OCI-M1 (cell line): ENCODE measurements around the gene RBM20.
A peak's percentile ranks its signal among the peaks of the same experiment; 100 is the strongest.

Experiments used
- DNase-seq: peaks from one replicate; lab custom pipeline; 2025; lab: John Stamatoyannopoulos, UW

RBM20 gene

DNA sequence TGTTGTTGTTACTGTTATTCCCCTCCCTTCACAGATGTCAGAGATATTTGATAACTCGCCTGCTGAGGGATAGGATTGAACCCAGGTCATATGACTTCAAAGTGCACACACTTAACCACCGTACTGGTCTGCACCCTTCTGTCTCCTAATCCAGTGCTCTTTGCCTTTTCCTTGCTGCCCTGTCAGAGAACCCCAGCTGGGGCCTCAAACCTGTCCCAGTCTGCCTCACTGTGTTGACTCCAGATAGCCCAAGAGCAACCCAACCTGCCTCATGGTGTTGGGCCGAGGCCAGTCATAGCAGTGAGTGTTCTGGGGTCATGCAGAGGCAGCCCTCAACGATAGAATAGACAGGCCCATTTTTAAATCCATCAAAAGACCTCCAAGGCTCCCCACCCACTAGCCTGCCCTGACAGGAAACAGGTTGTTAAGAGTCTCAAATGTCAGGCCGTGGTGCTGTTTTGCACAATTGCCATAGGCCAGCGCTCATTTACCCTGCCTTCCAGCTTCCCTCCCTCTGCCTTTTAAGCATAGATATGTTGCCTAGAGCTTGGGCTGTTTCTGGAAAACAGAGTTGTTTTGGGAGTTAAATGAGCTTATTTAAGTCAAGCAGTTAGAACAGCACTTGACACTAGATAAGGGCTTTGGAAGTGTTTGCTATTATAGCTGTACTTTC lies 190.6 kb downstream of the RBM20 start:
- DNase-seq = no peak

GRCh38 chr10:110835841-110836240 lies 191.7 kb downstream of the RBM20 start:
- DNase-seq = no peak

- no peak for DNase-seq
These were observed 192.6 kb downstream of the RBM20 start for GRCh38 chr10:110836706-110837105.

DNA sequence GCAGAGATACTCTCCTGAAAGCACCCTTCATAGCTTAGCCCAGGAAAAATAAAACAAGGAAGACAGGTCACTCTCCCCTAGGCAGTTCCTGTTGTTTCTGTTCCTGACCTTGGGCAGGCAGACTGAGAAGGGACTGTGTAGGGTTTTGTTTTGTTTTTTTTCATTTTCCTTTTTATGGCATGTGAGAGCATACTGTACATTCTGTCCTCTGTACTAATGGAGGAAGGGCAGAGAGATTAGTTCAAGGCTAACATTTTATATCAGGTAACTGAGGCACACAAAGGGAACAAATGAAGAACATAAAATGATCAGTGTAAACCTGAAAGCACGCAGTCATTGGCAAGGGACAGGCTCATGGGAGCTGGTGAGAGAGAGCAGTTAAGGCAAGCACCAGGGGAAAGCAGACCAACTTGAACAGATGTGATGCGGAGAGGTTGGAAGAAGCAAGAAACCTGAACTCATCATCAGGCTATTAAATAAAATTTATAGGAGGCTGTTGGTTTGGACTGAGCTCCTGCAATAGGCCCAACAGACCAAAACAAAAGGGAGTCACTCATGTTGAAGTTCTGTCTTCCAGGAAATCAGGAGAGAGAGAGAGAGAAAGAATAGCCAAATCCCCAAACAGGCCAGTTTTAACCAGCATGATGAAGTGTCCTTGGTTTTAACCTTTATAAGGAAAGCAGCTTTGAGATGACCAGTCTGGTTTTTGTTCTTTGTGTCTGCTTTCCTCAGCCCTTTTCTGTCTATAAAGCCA lies 193.5 kb downstream of the RBM20 start:
- no peak for DNase-seq

- no peak for DNase-seq
These were observed 196.2 kb downstream of the RBM20 start for GRCh38 chr10:110840225-110840922.

GRCh38 chr10:110840923-110841428 lies 196.8 kb downstream of the RBM20 start:
- no peak for DNase-seq

- DNase-seq = no peak
These were observed 197.7 kb downstream of the RBM20 start for GRCh38 chr10:110841767-110842267.

- no peak for DNase-seq
These were observed 198.3 kb downstream of the RBM20 start for GRCh38 chr10:110842326-110842904.

DNA sequence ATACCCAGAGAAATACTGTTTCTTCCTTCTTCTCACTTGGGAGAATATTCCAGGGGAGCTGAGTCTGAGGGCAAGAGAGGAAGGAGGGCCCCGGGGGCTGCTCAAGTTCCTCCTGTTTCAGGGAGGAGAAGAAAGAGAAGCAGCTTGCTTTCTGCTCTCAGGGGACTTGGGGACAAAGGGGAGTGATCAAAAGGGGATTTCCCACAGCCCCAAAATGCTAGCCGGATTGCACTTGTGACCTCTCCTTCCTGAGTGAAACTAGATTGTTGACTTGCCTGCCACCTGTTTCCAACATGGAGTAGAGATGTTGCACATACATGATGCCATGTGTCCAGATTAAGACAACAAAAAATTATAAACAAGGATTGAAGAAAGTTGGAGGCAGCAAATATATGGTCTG lies 198.9 kb downstream of the RBM20 start:
- DNase-seq = no peak

DNA sequence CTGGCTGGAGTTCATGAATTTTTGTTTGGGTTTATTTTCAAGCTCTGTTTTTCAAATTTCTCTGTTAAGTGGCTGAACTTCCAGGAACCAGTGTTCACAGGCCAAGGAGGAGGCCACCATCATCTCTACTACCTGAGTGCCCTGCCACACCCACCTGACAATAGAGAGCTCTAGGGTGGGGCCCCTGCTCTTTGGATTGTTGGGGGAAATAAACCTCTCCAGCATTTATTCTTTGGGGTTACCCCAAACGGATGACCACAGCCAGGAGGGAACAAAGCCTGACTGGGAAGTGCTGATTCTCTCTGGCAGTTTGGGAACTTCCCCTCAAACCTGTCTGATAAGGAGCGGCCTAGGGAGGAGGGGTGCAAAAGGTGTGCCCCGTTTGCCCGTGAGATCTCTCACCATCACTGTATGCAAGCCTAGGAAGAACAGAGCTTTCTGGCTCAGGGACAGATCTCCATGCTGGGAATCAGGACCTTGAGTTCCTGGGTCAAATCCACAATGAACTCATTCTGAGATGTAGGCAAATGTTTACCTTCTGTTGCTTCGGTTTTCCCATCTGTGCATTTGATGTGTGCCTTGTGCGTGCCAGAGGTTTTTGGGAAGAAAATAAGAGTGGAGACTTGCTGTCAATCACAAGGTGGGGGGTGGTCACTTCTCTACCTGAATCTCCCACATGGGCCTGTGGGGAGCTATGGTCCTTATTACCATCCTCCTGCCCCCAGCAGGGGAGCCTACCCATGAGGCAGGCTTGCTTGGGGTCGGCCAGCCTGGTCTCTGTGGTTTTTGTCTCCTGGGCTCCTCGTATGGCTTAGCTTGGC lies 199.9 kb downstream of the RBM20 start:
- no peak for DNase-seq

- DNase-seq = no peak
These were observed 200.4 kb downstream of the RBM20 start for GRCh38 chr10:110844617-110844881.

DNA sequence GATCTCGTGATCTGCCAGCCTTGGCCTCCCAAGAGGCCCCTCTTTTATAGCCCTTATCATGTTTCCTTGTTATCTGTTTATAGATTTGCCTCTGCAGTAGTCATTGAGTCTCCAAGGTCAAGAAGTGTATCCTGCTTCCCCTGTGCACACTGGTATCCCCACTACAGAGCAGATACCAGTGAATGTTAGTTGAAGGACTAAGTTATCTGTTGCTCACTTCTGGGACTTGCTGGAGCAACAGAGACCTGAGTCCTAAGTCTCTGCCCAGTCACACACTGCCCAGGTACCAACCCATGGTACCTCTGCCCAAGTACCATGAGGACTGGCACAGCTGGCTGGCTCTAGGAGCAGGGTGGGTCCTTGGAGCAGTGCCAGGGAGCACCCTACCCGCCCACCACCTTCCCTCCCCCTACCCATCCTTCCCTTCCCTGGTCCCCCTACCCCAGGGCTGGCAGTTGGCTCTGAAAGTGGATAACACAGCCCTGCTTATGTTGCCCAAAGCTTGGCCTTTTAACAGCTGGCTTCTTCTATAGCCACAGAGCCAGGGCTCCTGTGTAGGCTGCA lies 201.1 kb downstream of the RBM20 start:
- no peak for DNase-seq

- no peak for DNase-seq
These were observed 201.9 kb downstream of the RBM20 start for GRCh38 chr10:110845756-110846620.

GRCh38 chr10:110847374-110847773 lies 203.2 kb downstream of the RBM20 start:
- no peak for DNase-seq

GRCh38 chr10:110848106-110848505 lies 204.0 kb downstream of the RBM20 start:
- no peak for DNase-seq

GRCh38 chr10:110850099-110850498 lies 206.0 kb downstream of the RBM20 start:
- no peak for DNase-seq

DNA sequence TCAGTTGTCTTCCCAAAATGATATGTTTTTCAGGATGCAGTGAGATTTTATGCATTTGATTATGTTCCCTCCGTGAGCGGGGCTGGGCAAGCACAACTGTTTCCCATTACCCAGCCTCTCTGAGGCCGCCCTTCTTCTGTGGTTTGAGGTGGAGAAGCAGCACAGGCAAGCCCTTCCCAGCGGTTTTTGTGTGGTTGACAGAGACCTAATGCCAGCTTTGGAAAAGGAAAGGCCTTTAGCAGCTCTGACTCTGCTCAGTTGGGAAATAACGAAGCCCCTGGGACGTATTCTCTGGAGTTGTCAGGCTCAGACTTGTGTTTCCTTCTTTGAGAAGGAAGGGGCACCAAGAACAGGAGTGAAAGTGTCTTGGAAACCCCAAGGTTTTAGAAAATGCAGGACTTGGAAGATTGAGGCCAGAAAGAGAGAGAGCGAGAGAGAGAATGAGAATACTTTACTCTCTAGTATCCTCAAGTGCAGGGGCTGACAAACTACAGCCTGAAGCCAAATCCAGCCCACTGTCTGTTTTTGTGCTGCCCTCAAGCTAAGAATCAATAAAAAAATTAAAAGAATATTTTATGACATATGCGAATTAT lies 207.0 kb downstream of the RBM20 start:
- DNase-seq = peak; percentile 80

DNA sequence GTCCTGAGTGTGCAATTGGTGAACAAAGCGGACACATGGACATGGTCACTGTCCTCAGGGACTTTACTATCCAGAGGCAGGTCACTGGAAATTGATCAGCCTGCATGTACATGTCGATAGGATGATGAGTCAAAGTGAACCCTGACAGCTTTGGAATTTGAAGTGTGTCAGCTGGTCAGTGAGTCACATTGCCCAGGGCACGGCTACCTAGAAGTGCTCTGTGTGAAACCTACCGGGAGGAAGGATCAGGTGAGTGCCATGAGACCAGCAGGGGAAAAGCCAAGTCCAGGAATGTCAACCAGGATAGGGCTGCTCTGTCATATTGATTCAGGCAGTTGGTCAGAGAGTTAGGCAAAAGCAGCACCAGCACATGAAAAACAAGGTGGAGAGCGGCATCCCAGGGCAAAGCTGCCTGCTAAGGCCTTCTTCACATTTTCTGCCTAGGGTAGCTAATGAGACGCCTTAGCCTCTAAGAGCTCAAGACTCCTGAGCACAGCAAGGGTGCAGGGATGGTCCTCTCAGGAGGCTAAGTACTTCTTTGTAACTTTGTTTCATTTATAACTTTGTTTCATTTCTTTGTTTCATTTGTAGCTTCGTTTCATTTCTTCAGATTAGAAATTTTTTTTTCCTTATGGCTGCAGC lies 208.2 kb downstream of the RBM20 start:
- DNase-seq = no peak

GRCh38 chr10:110852947-110853346 lies 208.8 kb downstream of the RBM20 start:
- no peak for DNase-seq
